Gastroesophageal sphincter (tissue), 4 donors: ENCODE data around the gene TCF7L1. TPM values are rescaled to one million over a fixed set of nuclear protein-coding genes. Genes with fewer than 3 reads are reported as not detected.
A peak's percentile ranks its signal among the peaks of the same experiment; 100 is the strongest.

Experiments
- ATAC-seq: fragments of 150-250 bp; one replicate; pipeline ENCODE4 v1.9.1; 2016; ENCODE audit warnings: mild to moderate bottlenecking, moderate library complexity
- H3K27ac ChIP-seq, 4 donors: fragments of 200-600 bp; sonication (generic) in 3 of 4; 1 replicate in 3 of 4; 2 replicates in 1 of 4; pipeline ENCODE4 v1.5.1; 2016 to 2019
- H3K27me3 ChIP-seq: fragments of 200-600 bp; sonication (generic); one replicate; pipeline ENCODE4 v1.5.1; 2019
- H3K36me3 ChIP-seq, 2 donors: fragments of 200-600 bp; sonication (generic); one replicate each; pipeline ENCODE4 v1.5.1; 2019; ENCODE audit warnings: control low read depth in 1 of 2
- H3K4me1 ChIP-seq, 3 donors: fragments of 200-600 bp; sonication (generic); 1 replicate in 2 of 3; 2 replicates in 1 of 3; pipeline ENCODE4 v1.5.1; 2016 to 2019; ENCODE audit warnings: control low read depth in 2 of 3
- H3K4me3 ChIP-seq, 2 donors: fragments of 200-600 bp; sonication (generic); one replicate each; pipeline ENCODE4 v1.5.1; 2019; ENCODE audit warnings: mild to moderate bottlenecking in 1 of 2, moderate library complexity in 1 of 2
- H3K9me3 ChIP-seq, 3 donors: fragments of 200-600 bp; sonication (generic); one replicate each; pipeline ENCODE4 v1.5.1; 2017 to 2019; ENCODE audit warnings: control low read depth in 2 of 3
- EP300 ChIP-seq: sonication (generic); formaldehyde crosslinking; IDR thresholded peaks from one replicate; pipeline ENCODE4 v1.6.1; 2017; ENCODE audit warnings: antibody characterized with exemption, mild to moderate bottlenecking
- POLR2A ChIP-seq, 2 donors: fragments of 450-650 bp; IDR thresholded peaks; one replicate each; pipeline ENCODE4 v1.6.1; 2017; ENCODE audit warnings: antibody characterized with exemption in 2 of 2, mild to moderate bottlenecking in 2 of 2, moderate library complexity in 1 of 2
- POLR2AphosphoS5 ChIP-seq: sonication (generic); formaldehyde crosslinking; IDR thresholded peaks from one replicate; pipeline ENCODE4 v1.6.1; 2017; ENCODE audit warnings: antibody characterized with exemption
- WGBS, 2 donors: methylation state at CpG; one replicate each; pipeline ENCODE4 v1.1.5; 2018; ENCODE audit warnings: low coverage in 1 of 2; 5-methylcytosine and 5-hydroxymethylcytosine counted together
- total RNA-seq, 4 donors: library from RNA; depleted of rRNA; stranded (reverse); fragments of >200 nt; gene quantifications; one replicate each; pipeline ENCODE4 v1.1.0, GENCODE V29; 2016
- TF ChIP-seq, protein P1 (sequence below), 4 experiments: fragments of 200-600 bp in 2 of 4; fragments of 450-650 bp in 2 of 4; sonication (generic) in 1 of 4; IDR thresholded peaks; one replicate each; pipeline ENCODE4 v1.5.1; 2017 to 2019; ENCODE audit warnings: antibody characterized with exemption in 4 of 4, mild to moderate bottlenecking in 2 of 4, moderate library complexity in 2 of 4

The TCF7L1 gene
- total RNA-seq, 4 donors from 2014 or later = 4.0 to 13.0 (median 5.3) TPM

GRCh38 chr2:85347599-85347998 lies 214.4 kb downstream of the TCF7L1 start:
- Histone ChIP-seq H3K4me1 (peaks cover 0 to 12% (median 0%) of the 10 kb centered on the region in 3 donors), H3K9me3 (no peaks in the 10 kb centered on the region), H3K36me3 (peaks cover 0 to 93% of the 10 kb centered on the region in 2 donors), H3K4me3 (no peak overlapping the region), H3K27me3 (no peaks in the 10 kb centered on the region), H3K27ac (no peak overlapping the region)
- WGBS, 2 donors = 64 to 92% methylated on average over 1 to 3 of the region's 3 CpGs
- ATAC-seq = no peak
- TF ChIP-seq POLR2AphosphoS5 (no peak), POLR2A (IDR thresholded peaks at IDR 0.05) (no peak), EP300 (no peak)
- TF ChIP-seq, protein P1, sequence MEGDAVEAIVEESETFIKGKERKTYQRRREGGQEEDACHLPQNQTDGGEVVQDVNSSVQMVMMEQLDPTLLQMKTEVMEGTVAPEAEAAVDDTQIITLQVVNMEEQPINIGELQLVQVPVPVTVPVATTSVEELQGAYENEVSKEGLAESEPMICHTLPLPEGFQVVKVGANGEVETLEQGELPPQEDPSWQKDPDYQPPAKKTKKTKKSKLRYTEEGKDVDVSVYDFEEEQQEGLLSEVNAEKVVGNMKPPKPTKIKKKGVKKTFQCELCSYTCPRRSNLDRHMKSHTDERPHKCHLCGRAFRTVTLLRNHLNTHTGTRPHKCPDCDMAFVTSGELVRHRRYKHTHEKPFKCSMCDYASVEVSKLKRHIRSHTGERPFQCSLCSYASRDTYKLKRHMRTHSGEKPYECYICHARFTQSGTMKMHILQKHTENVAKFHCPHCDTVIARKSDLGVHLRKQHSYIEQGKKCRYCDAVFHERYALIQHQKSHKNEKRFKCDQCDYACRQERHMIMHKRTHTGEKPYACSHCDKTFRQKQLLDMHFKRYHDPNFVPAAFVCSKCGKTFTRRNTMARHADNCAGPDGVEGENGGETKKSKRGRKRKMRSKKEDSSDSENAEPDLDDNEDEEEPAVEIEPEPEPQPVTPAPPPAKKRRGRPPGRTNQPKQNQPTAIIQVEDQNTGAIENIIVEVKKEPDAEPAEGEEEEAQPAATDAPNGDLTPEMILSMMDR (IDR thresholded peaks at IDR 0.05) = no peak

- Histone ChIP-seq H3K36me3 (peaks cover 0 to 61% of the 10 kb centered on the region in 2 donors), H3K4me3 (peak overlapping the region; percentile 73 to 88), H3K27me3 (no peaks in the 10 kb centered on the region), H3K9me3 (no peaks in the 10 kb centered on the region), H3K27ac (peak overlapping the region; percentile 19 to 89 (median 84)), H3K4me1 (peaks cover 0 to 66% (median 9%) of the 10 kb centered on the region in 3 donors)
- no peak for TF ChIP-seq EP300
- TF ChIP-seq POLR2AphosphoS5 = no peak
- no peak for TF ChIP-seq POLR2A (IDR thresholded peaks at IDR 0.05)
- TF ChIP-seq, protein P1 (IDR thresholded peaks at IDR 0.05) = no peak
- ATAC-seq = peak; percentile 35
- WGBS, 2 donors = 5 to 8% methylated on average over 11 of the region's 16 CpGs
Measured at GRCh38 chr2:85353876-85354285, 220.7 kb downstream of the TCF7L1 start.

DNA sequence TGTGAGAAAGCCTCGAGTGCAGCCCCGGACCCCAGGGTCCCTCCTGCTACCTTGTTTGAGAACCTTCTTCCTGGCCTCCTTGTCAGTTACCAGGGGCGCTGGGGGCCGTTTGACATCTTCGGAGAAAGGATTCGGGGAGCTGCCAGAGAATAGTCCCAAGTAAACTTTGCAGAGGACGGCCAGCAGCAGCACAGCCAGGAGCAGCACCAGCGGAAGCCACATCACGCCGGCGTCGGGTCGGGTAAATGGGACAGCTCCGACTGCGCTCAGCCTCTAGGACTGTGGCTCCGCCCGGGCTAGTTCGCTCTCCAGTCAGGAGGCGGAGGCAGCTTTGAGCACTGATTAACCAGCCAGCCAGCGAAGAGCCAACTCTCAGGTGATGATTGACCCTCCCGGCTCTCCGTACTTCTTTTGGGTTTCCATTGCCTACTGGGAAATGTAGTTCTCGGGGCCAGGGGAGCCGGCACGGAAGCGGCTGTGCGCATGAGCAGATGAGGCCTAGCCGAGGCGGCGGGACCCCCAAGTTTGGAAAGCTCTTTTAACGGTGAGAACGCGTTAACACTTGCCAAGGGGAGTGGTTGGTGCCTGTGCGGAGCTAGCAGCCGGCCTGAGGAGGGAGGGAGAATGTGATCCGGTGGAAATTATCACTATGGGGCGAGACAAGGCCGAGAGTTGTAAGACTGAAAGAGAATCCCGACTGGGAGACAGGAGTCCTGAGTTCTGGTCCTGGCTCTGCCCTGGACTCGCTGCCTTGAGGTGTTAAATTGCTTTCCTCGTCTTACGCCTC lies 221.3 kb downstream of the TCF7L1 start, which contains the start of the genes ELMOD3 and RETSAT:
ELMOD3 (plus strand) TSS at position 484 of the 787 bp plus-strand sequence. CDS start 2,430 bp downstream, outside the sequence.
RETSAT (minus strand) TSS at position 243 of the 787 bp plus-strand sequence; CDS start at position 222, 21 bp downstream.
- ATAC-seq = peak; percentile 99
- Histone ChIP-seq H3K4me3 (peak within 1 kb of the TSS; percentile 73 to 88), H3K27me3 (no peaks in the 10 kb centered on the region), H3K27ac (peak within 1 kb of the TSS; percentile 63 to 89 (median 84)), H3K9me3 (no peaks in the 10 kb centered on the region), H3K36me3 (peaks cover 0 to 61% of the 10 kb centered on the region in 2 donors), H3K4me1 (peaks cover 0 to 72% (median 9%) of the 10 kb centered on the region in 3 donors)
- TF ChIP-seq, protein P1 (IDR thresholded peaks at IDR 0.05) = no peak
- TF ChIP-seq POLR2A (IDR thresholded peaks at IDR 0.05) (peak; percentile 85 to 89), POLR2AphosphoS5 (peak; percentile 92), EP300 (no peak)
- 0% methylated on average over 4 to 17 of the region's 42 CpGs for WGBS, 2 donors

DNA sequence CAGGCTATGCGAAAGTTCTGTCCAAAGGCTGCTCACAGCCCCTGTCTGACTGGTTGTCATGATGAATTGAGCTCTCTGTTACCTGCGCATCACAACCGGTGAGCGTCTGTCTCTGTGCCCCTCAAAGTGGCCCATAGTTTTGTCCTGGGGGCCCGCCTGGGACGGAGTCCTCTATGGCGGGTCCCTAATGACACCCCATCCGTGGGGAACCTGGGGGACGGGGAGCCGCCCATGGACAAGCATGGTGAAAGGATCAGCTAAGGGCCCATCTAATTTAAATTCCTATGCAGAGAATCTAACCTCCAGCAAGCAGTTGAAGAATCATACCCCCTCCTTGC lies 221.8 kb downstream of the TCF7L1 start:
- no peaks in the 10 kb centered on the region for H3K9me3 ChIP-seq
- H3K27me3 ChIP-seq = no peaks in the 10 kb centered on the region
- no peak for TF ChIP-seq POLR2AphosphoS5
- no peak for TF ChIP-seq POLR2A (IDR thresholded peaks at IDR 0.05)
- no peak for TF ChIP-seq EP300
- TF ChIP-seq, protein P1 (IDR thresholded peaks at IDR 0.05) = no peak
- peaks cover 0 to 73% (median 9%) of the 10 kb centered on the region in 3 donors for H3K4me1 ChIP-seq
- peaks cover 0 to 61% of the 10 kb centered on the region in 2 donors for H3K36me3 ChIP-seq
- peak overlapping the region; percentile 73 to 88 for H3K4me3 ChIP-seq
- no CpG with 5 or more reads among the region's 10 CpGs for WGBS, 2 donors
- H3K27ac ChIP-seq = peak overlapping the region; percentile 63 to 89 (median 84)
- ATAC-seq = no peak
